ENCODE data around the gene SSH2. TPM values are rescaled to one million over a fixed set of nuclear protein-coding genes. Genes with fewer than 3 reads are reported as not detected.

The SSH2 gene
- total RNA-seq, 5 donors from 2014 or later (not counting 1 experiment from before 2014, with no cell fraction given): 76.2 to 115 (median 82.7) TPM

DNA sequence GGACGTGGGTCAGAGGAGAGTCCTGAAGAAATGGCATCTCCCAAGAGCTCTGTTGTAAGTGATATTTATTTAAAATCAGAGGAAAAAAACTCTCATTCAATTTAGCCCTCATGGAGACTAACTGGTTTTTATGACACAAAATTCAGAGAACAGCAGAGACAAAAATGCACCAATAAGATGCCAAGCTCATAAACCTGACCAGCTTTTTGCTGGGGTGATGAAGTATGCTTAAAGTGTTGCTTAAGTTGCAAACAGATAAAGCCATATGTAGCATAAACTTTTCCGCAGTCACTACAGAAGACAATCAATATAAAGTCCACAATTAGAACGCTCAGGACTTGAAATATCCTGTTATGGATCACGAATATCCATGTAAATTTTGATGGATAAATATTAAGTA lies 183.4 kb downstream of the SSH2 start:
- ATAC-seq (replicated peaks in 1 of 4) (no peak), DNase-seq (no peak)
- Histone ChIP-seq H3K36me3 (ENCODE audit: control insufficient read depth in 2 of 2, extremely low read depth in 1 of 2, insufficient read depth in 1 of 2, low read length in 1 of 2) (peaks cover 0 to 20% of the 10 kb centered on the region in 2 donors), H3K27ac (ENCODE audit: low read length) (no peak overlapping the region), H3K9me3 (no peaks in the 10 kb centered on the region), H3K4me3 (ENCODE audit: control insufficient read depth in 1 of 2, extremely low read depth in 1 of 2, low read length in 1 of 2) (no peak overlapping the region), H3K27me3 (replicated peaks in 1 of 2; ENCODE audit: control insufficient read depth in 2 of 2, extremely low read depth in 1 of 2, insufficient read depth in 2 of 2, low read length in 1 of 2) (no peaks in the 10 kb centered on the region), H3K4me1 (ENCODE audit: control insufficient read depth in 1 of 2, extremely low read depth in 1 of 2, insufficient read depth in 2 of 2, low read length in 2 of 2) (peaks cover 19 to 29% of the 10 kb centered on the region in 2 experiments)
- Mint-ChIP-seq H3K36me3 (peaks cover 19% of the 10 kb centered on the region), H3K27ac (peak overlapping the region in 1 of 2 donors; percentile 22), H3K4me1 (peaks cover 79 to 87% (median 85%) of the 10 kb centered on the region in 3 donors), H3K4me3 (no peak overlapping the region), H3K9me3 (no peaks in the 10 kb centered on the region), H3K27me3 (no peaks in the 10 kb centered on the region)
- no CpG with 5 or more reads among the region's 4 CpGs for WGBS (ENCODE audit: insufficient coverage)
- CTCF ChIA-PET: interaction anchor here (0.5 to 1.7 kb wide), 4 partner anchors 13 to 1495 kb away, joined by 3 to 5 read pairs (median 4); no protein-coding TSS in a partner anchor
- POLR2A ChIA-PET: interaction anchor here in 1 of 2 donors (1.2 kb wide), 1 partner anchor 24 kb away, joined by 5 read pairs; no protein-coding TSS in a partner anchor

- Histone ChIP-seq H3K9me3 (no peaks in the 10 kb centered on the region), H3K4me1 (ENCODE audit: control insufficient read depth in 1 of 2, extremely low read depth in 1 of 2, insufficient read depth in 2 of 2, low read length in 2 of 2) (peaks cover 24 to 36% of the 10 kb centered on the region in 2 experiments), H3K36me3 (ENCODE audit: control insufficient read depth in 2 of 2, extremely low read depth in 1 of 2, insufficient read depth in 1 of 2, low read length in 1 of 2) (peaks cover 0 to 9% of the 10 kb centered on the region in 2 donors), H3K27ac (ENCODE audit: low read length) (no peak overlapping the region), H3K4me3 (ENCODE audit: control insufficient read depth in 1 of 2, extremely low read depth in 1 of 2, low read length in 1 of 2) (no peak overlapping the region), H3K27me3 (replicated peaks in 1 of 2; ENCODE audit: control insufficient read depth in 2 of 2, extremely low read depth in 1 of 2, insufficient read depth in 2 of 2, low read length in 1 of 2) (no peaks in the 10 kb centered on the region)
- Mint-ChIP-seq H3K9me3 (no peaks in the 10 kb centered on the region), H3K4me1 (peaks cover 86 to 90% (median 87%) of the 10 kb centered on the region in 3 donors), H3K36me3 (peaks cover 10% of the 10 kb centered on the region), H3K27ac (peak overlapping the region in 1 of 2 donors; percentile 61), H3K27me3 (no peaks in the 10 kb centered on the region), H3K4me3 (no peak overlapping the region)
- WGBS (ENCODE audit: insufficient coverage): 95% methylated on average over 6 of the region's 10 CpGs
- POLR2A ChIA-PET: interaction anchor here (0.6 to 1.2 kb wide), 5 partner anchors 11 to 63 kb away, joined by 3 to 11 read pairs (median 6); no protein-coding TSS in a partner anchor
- CTCF ChIA-PET: interaction anchor here in 1 of 2 donors (0.7 to 1.1 kb wide), 3 partner anchors 9 to 21 kb away, joined by 3 to 4 read pairs (median 3); no protein-coding TSS in a partner anchor
- ATAC-seq (replicated peaks in 1 of 4): no peak
- no peak for DNase-seq
These were observed 185.9 kb downstream of the SSH2 start for GRCh38 chr17:29744121-29744520.

- Mint-ChIP-seq H3K9me3 (no peaks in the 10 kb centered on the region), H3K27me3 (no peaks in the 10 kb centered on the region), H3K4me3 (peak overlapping the region in 1 of 3 donors; percentile 54), H3K4me1 (peaks cover 67 to 73% (median 70%) of the 10 kb centered on the region in 3 donors), H3K36me3 (peaks cover 4% of the 10 kb centered on the region), H3K27ac (peak overlapping the region; percentile 72 to 81)
- Histone ChIP-seq H3K27ac (ENCODE audit: low read length) (no peak overlapping the region), H3K4me1 (ENCODE audit: control insufficient read depth in 1 of 2, extremely low read depth in 1 of 2, insufficient read depth in 2 of 2, low read length in 2 of 2) (peaks cover 24 to 25% of the 10 kb centered on the region in 2 experiments), H3K4me3 (ENCODE audit: control insufficient read depth in 1 of 2, extremely low read depth in 1 of 2, low read length in 1 of 2) (no peak overlapping the region), H3K36me3 (ENCODE audit: control insufficient read depth in 2 of 2, extremely low read depth in 1 of 2, insufficient read depth in 1 of 2, low read length in 1 of 2) (peaks cover 0 to 3% of the 10 kb centered on the region in 2 donors), H3K9me3 (no peaks in the 10 kb centered on the region), H3K27me3 (replicated peaks in 1 of 2; ENCODE audit: control insufficient read depth in 2 of 2, extremely low read depth in 1 of 2, insufficient read depth in 2 of 2, low read length in 1 of 2) (no peaks in the 10 kb centered on the region)
- no peak for ATAC-seq (replicated peaks in 1 of 4)
- CTCF ChIA-PET: interaction anchor here in 1 of 2 donors (0.7 kb wide), 2 partner anchors 13 to 293 kb away, joined by 7 to 8 read pairs; no protein-coding TSS in a partner anchor
- no peak for DNase-seq
- WGBS (ENCODE audit: insufficient coverage): 83% methylated on average over 2 of the region's 3 CpGs
- POLR2A ChIA-PET: interaction anchor here in 1 of 2 donors (0.6 to 1.2 kb wide), 2 partner anchors 13 to 21 kb away, joined by 3 to 5 read pairs; no protein-coding TSS in a partner anchor
These were observed 187.9 kb downstream of the SSH2 start for GRCh38 chr17:29742210-29742513.

DNA sequence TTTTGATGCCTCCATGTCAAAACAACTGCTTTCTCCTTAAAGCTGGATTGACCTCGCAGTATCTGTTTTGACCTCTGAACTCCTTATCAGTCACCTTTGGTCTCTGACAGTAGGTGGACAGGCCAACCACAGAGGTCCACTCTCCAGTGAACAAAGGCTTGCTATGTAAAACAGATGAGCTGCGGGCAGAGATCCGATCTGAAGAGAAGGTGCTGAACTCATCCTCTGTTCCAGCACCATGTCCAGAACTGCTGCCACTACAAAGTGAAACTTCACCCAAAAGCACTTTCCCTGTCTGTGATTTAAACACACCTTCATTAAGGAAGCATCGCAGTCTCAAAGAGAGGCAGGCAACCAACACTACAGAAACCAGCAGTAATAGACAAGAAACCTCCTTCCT lies 190.0 kb downstream of the SSH2 start:
- peaks cover 3% of the 10 kb centered on the region for H3K36me3 Mint-ChIP-seq
- H3K4me1 ChIP-seq (ENCODE audit: control insufficient read depth in 1 of 2, extremely low read depth in 1 of 2, insufficient read depth in 2 of 2, low read length in 2 of 2): peaks cover 21 to 23% of the 10 kb centered on the region in 2 experiments
- WGBS (ENCODE audit: insufficient coverage): 63% methylated on average over 3 of the region's 4 CpGs
- peak overlapping the region in 2 of 3 donors; percentile 11 to 54 for H3K4me3 Mint-ChIP-seq
- H3K36me3 ChIP-seq (ENCODE audit: control insufficient read depth in 2 of 2, extremely low read depth in 1 of 2, insufficient read depth in 1 of 2, low read length in 1 of 2): peaks cover 0 to 6% of the 10 kb centered on the region in 2 donors
- ChIA-PET POLR2A (no interaction called here), CTCF (no interaction called here)
- peaks cover 58 to 62% (median 60%) of the 10 kb centered on the region in 3 donors for H3K4me1 Mint-ChIP-seq
- no peaks in the 10 kb centered on the region for H3K27me3 ChIP-seq (replicated peaks in 1 of 2; ENCODE audit: control insufficient read depth in 2 of 2, extremely low read depth in 1 of 2, insufficient read depth in 2 of 2, low read length in 1 of 2)
- peak overlapping the region; percentile 85 to 86 for H3K27ac Mint-ChIP-seq
- DNase-seq: peak in 1 of 35 experiments; percentile 29
- H3K27me3 Mint-ChIP-seq: no peaks in the 10 kb centered on the region
- no peaks in the 10 kb centered on the region for H3K9me3 ChIP-seq
- H3K9me3 Mint-ChIP-seq: no peaks in the 10 kb centered on the region
- H3K27ac ChIP-seq (ENCODE audit: low read length): peak overlapping the region; percentile 25
- H3K4me3 ChIP-seq (ENCODE audit: control insufficient read depth in 1 of 2, extremely low read depth in 1 of 2, low read length in 1 of 2): no peak overlapping the region
- ATAC-seq (replicated peaks in 1 of 4): peak in 2 of 4 experiments; percentile 37 to 59

GRCh38 chr17:29734640-29735039 lies 195.4 kb downstream of the SSH2 start:
- Mint-ChIP-seq H3K4me1 (peaks cover 38 to 57% (median 44%) of the 10 kb centered on the region in 3 donors), H3K27me3 (no peaks in the 10 kb centered on the region), H3K36me3 (peaks cover 21% of the 10 kb centered on the region), H3K27ac (peak overlapping the region; percentile 54 to 68), H3K9me3 (no peaks in the 10 kb centered on the region), H3K4me3 (no peak overlapping the region)
- Histone ChIP-seq H3K4me1 (ENCODE audit: control insufficient read depth in 1 of 2, extremely low read depth in 1 of 2, insufficient read depth in 2 of 2, low read length in 2 of 2) (peaks cover 4 to 10% of the 10 kb centered on the region in 2 experiments), H3K27ac (ENCODE audit: low read length) (no peak overlapping the region), H3K36me3 (ENCODE audit: control insufficient read depth in 2 of 2, extremely low read depth in 1 of 2, insufficient read depth in 1 of 2, low read length in 1 of 2) (peaks cover 0 to 13% of the 10 kb centered on the region in 2 donors), H3K9me3 (no peaks in the 10 kb centered on the region), H3K4me3 (ENCODE audit: control insufficient read depth in 1 of 2, extremely low read depth in 1 of 2, low read length in 1 of 2) (no peak overlapping the region), H3K27me3 (replicated peaks in 1 of 2; ENCODE audit: control insufficient read depth in 2 of 2, extremely low read depth in 1 of 2, insufficient read depth in 2 of 2, low read length in 1 of 2) (no peaks in the 10 kb centered on the region)
- ATAC-seq (replicated peaks in 1 of 4) (no peak), DNase-seq (no peak)
- ChIA-PET CTCF (interaction anchor here (0.5 to 0.6 kb wide), 2 partner anchors 45 to 360 kb away, joined by 4 to 7 read pairs; no protein-coding TSS in a partner anchor), POLR2A (interaction anchor here (0.5 to 0.6 kb wide), 3 partner anchors 30 to 1514 kb away, joined by 3 read pairs; no protein-coding TSS in a partner anchor)

DNA sequence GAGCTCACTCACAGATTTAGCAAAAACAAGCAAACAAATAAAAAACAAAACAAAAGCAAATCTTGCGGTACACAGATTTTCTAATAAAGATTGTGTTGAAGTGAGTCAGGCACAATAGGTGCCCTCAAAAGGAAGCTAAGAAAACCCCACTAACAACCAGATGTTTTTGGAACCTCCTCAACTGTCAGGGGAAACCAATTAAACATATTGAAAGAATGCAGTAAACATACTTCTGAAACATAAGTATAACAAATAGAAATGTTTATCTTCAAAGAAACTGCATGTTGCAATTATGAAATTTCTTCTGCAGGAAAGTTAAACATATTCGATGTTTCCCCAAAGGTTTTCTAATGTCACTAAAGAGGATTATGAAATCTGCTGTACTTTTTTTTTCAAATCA lies 196.9 kb downstream of the SSH2 start:
- Histone ChIP-seq H3K27me3 (replicated peaks in 1 of 2; ENCODE audit: control insufficient read depth in 2 of 2, extremely low read depth in 1 of 2, insufficient read depth in 2 of 2, low read length in 1 of 2) (no peaks in the 10 kb centered on the region), H3K4me3 (ENCODE audit: control insufficient read depth in 1 of 2, extremely low read depth in 1 of 2, low read length in 1 of 2) (no peak overlapping the region), H3K27ac (ENCODE audit: low read length) (no peak overlapping the region), H3K36me3 (ENCODE audit: control insufficient read depth in 2 of 2, extremely low read depth in 1 of 2, insufficient read depth in 1 of 2, low read length in 1 of 2) (peaks cover 0 to 12% of the 10 kb centered on the region in 2 donors), H3K9me3 (no peaks in the 10 kb centered on the region), H3K4me1 (ENCODE audit: control insufficient read depth in 1 of 2, extremely low read depth in 1 of 2, insufficient read depth in 2 of 2, low read length in 2 of 2) (peaks cover 4 to 6% of the 10 kb centered on the region in 2 experiments)
- no CpG with 5 or more reads among the region's 2 CpGs for WGBS (ENCODE audit: insufficient coverage)
- Mint-ChIP-seq H3K4me1 (peaks cover 53 to 63% (median 55%) of the 10 kb centered on the region in 3 donors), H3K27ac (peak overlapping the region; percentile 61 to 65), H3K27me3 (no peaks in the 10 kb centered on the region), H3K36me3 (peaks cover 26% of the 10 kb centered on the region), H3K9me3 (peaks cover 4 to 7% (median 6%) of the 10 kb centered on the region in 3 donors), H3K4me3 (peak overlapping the region in 1 of 3 donors; percentile 8)
- POLR2A ChIA-PET: interaction anchor here (0.6 to 1.1 kb wide), 3 partner anchors 9 to 11 kb away, joined by 4 to 6 read pairs (median 6); no protein-coding TSS in a partner anchor
- DNase-seq (no peak), ATAC-seq (replicated peaks in 1 of 4) (no peak)
- CTCF ChIA-PET: interaction anchor here in 1 of 2 donors (0.6 to 1.5 kb wide), 4 partner anchors 10 to 288 kb away, joined by 3 to 8 read pairs (median 4); no protein-coding TSS in a partner anchor
